ENCODE results near the gene NALCN.

Gene NALCN

GRCh38 chr13:101412076-101412475, 4.2 kb downstream of the NALCN start:
- no peak for DNase-seq

GRCh38 chr13:101408992-101409656, 7.2 kb downstream of the NALCN start:
- DNase-seq = no peak

- DNase-seq = no peak
These were observed 8.2 kb downstream of the NALCN start for GRCh38 chr13:101408154-101408553.

GRCh38 chr13:101406791-101407190, 9.5 kb downstream of the NALCN start:
- DNase-seq = no peak

- no peak for DNase-seq
These were observed 15.1 kb downstream of the NALCN start for GRCh38 chr13:101401196-101401595.

- DNase-seq = no peak
These were observed 16.9 kb downstream of the NALCN start for GRCh38 chr13:101399365-101399764.

- DNase-seq = no peak
These were observed 17.4 kb downstream of the NALCN start for GRCh38 chr13:101398920-101399319.

- DNase-seq = no peak
These were observed 18.1 kb downstream of the NALCN start for GRCh38 chr13:101398191-101398590.

- no peak for DNase-seq
These were observed 18.6 kb downstream of the NALCN start for GRCh38 chr13:101397742-101398141.

- DNase-seq = no peak
These were observed 21.7 kb downstream of the NALCN start for GRCh38 chr13:101394605-101395004.

GRCh38 chr13:101393140-101393539, 23.2 kb downstream of the NALCN start:
- DNase-seq = no peak

- DNase-seq = no peak
These were observed 25.8 kb downstream of the NALCN start for GRCh38 chr13:101390461-101390860.

- DNase-seq = no peak
These were observed 31.4 kb downstream of the NALCN start for GRCh38 chr13:101384929-101385328.

GRCh38 chr13:101383595-101383994, 32.7 kb downstream of the NALCN start:
- no peak for DNase-seq

GRCh38 chr13:101382701-101383100, 33.6 kb downstream of the NALCN start:
- no peak for DNase-seq

- no peak for DNase-seq
These were observed 34.2 kb downstream of the NALCN start for GRCh38 chr13:101382086-101382485.

- no peak for DNase-seq
These were observed 55.8 kb downstream of the NALCN start for GRCh38 chr13:101360525-101360924.

GRCh38 chr13:101354895-101355294, 61.4 kb downstream of the NALCN start:
- DNase-seq = no peak

- DNase-seq = no peak
These were observed 69.2 kb downstream of the NALCN start for GRCh38 chr13:101346942-101347728.

GRCh38 chr13:101346161-101346560, 70.1 kb downstream of the NALCN start:
- DNase-seq = no peak

GRCh38 chr13:101343128-101343787, 73.0 kb downstream of the NALCN start:
- no peak for DNase-seq

GRCh38 chr13:101341464-101341863, 74.8 kb downstream of the NALCN start:
- no peak for DNase-seq

GRCh38 chr13:101339202-101339601, 77.1 kb downstream of the NALCN start:
- DNase-seq = no peak

GRCh38 chr13:101332583-101332982, 83.7 kb downstream of the NALCN start:
- no peak for DNase-seq

Data from stimulated activated CD4-positive, alpha-beta T cell treated with anti-CD3 and anti-CD28 coated beads, Interleukin-4, amount 100 ng/mL, for 24 hours (primary cell).